GM13976 (cell line): ENCODE measurements around the gene SPAG4.

Source experiments
- DNase-seq: peaks from one replicate; pipeline ENCODE4 v3.0.0; 2012; ENCODE audit warnings: low spot score
- CTCF ChIP-seq: IDR thresholded peaks from 2 replicates; pipeline ENCODE4 v1.5.1; 2012; ENCODE audit warnings: borderline replicate concordance, mild to moderate bottlenecking; ENCODE audit not compliant: insufficient read depth; ENCODE audit errors: extremely low read depth, missing control alignments, control extremely low read depth
- in situ Hi-C: fragments of 300-500 bp; cut with MboI; formaldehyde crosslinking; loops from one replicate; pipeline ENCODE4 v1.12.0; 2022; ENCODE audit warnings: low sequenced_read_pairs, mixed read lengths, inconsistent platforms; ENCODE audit not compliant: unreplicated experiment

SPAG4 gene

DNA sequence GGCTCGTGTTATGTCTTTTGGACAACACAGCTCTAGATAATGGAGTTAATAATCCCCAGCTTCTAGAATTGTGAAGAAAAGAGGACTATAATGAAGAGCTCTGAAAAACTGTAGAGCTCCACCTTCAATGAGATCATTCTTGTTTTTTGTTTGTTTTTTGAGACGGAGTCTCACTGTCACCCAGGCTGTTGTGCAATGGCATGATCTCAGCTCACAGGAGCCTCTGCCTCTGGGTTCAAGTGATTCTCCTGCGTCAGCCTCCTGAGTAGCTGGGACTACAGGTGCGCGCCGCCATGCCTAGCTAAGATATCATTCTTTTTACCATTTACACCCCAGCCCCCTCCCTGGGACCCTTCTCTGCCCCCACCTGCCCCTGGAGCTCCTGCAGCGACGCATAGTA, 37.2 kb upstream of the SPAG4 start:
- no peak for TF ChIP-seq CTCF
- DNase-seq: no peak
- in situ Hi-C loops: no loop called here

DNA sequence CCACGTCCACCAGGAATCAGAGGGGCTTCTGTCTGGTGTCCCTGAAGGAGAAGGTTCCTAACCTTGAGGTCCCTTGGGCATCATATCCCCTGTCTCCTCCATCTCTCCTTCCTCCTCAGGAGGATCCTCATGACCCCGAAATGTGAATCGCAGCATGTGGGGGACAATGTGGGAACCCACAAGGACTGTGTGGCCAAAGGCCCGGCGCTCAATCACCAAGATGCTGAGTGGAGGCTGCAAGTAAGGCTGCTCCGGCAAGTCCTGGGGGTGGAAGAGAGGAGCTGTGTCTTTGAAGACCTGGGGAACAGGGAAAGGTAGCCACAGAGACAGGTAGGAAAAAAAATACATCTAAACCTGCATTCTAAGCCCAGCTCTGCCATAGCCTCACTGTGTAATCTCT, 36.4 kb upstream of the SPAG4 start:
- no peak for TF ChIP-seq CTCF
- DNase-seq: no peak
- in situ Hi-C loops: no loop called here

DNA sequence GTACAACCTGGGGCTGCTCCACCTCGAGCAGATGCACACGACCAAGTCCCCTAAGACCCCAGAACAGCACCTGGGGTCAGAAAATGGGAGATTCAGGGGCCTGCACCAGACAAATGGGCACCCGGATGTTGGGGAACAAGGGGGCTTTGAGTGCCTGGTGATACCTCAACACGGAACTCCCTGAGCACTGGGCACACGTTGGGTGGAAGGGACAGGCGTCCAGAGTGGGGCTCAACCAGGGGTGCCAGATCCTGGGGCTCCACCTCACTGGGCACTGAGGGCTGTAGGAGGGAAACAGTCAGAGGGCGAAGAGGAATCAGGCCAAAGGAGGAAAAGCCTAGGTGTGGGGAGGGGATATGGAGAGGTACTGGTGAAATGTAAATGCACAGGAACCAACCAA, 33.5 kb upstream of the SPAG4 start:
- no peak for DNase-seq
- TF ChIP-seq CTCF: no peak
- in situ Hi-C loops: no loop called here

DNA sequence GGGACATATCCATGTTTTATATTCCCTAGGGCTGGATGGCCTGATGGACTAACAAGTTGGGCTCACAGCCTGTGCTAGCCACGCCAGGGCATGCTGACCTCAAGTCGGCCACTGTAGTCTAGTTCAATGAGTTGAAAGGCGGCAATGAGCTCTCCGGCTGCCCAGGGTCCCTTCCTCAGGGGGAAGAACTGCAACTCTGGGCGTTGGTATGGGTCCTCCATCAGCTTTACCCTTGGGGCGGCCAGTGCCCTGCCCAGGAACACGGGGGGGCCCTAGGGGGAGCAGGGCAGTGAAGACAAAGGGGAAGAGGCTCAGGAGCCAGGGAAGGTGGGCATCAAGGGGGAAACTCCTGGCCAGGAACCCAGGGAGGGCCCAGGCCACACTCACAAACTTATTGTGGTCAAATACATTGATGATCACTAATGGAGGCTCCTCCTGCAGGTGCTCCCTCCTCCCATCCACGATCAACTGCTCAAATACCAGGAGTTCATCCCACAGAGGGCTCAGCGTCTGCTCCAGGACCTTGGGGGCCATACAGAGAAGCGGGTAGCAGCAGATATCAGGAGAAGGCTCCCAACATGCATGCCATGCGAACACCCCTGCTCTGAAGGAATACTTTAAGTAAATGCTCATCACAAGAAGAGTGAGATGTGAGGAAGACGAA, 32.8 kb upstream of the SPAG4 start:
- no peak for DNase-seq
- in situ Hi-C loops: no loop called here
- no peak for TF ChIP-seq CTCF

DNA sequence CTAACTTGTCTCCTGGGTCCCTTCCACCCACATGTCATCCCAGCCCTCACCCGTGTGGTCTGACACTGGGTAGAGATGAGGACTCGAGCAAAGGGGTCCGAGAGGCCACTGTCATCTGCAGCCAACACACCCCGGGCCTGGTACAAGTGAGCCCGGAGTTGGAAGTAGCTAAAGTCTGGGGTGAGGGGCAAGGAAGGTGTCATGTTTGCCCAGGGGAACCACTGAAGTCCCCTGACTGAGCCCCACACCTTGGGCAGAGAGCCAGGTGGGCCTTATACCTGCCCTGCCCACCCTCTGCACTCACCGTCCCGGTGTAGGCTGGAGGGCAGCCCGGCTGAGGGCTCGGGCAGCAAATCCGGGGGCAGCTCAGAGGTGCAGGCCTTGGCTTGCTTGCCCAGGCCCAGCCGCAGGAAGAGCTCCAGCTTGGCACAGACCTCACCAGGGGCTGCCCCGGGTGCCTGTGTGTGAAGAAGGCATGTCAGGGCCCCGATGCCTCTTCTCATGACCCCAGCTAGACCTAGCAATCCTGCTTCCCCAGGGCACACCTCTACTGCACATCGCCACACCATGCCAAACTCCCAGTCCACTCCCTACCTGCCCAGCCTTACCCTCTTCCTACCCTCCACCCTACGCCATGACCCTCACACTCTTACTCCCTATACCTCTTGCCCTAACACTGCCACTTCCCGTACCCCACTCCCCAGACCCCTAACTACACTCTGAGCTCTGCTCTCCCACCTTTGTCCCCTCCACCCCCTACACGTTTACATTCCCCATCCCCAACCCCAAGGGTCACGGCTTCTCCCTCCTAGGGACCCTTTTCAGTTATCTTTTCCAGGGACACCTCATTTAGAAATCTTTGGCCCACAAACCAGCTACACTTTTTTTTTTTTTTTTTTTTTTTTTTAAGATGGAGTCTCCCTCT, 31.7 kb upstream of the SPAG4 start:
- no peak for TF ChIP-seq CTCF
- peak; percentile 35 for DNase-seq
- in situ Hi-C loops: no loop called here

GRCh38 chr20:35586751-35587425, 28.7 kb upstream of the SPAG4 start:
- no peak for TF ChIP-seq CTCF
- in situ Hi-C loops: no loop called here
- no peak for DNase-seq
